Loucy (cell line): ENCODE results near the gene SMC3.

Source experiments
- CTCF ChIP-seq: fragments of 200-600 bp; sonication (generic); conservative IDR thresholded peaks from 2 replicates; pipeline ENCODE4 v1.5.1; 2014; ENCODE audit warnings: mild to moderate bottlenecking, antibody characterized with exemption, low read length
- EZH2phosphoT487 ChIP-seq: fragments of 200-600 bp; IDR thresholded peaks from 2 replicates; pipeline ENCODE4 v1.6.1; 2018; ENCODE audit warnings: antibody characterized with exemption, mild to moderate bottlenecking, moderate library complexity, borderline replicate concordance

- TF ChIP-seq CTCF (no peak), EZH2phosphoT487 (no peak)
Measured at GRCh38 chr10:110651044-110651958, 83.8 kb downstream of the SMC3 start.
